ENCODE results near the gene NAXE. TPM values are rescaled to one million over a fixed set of nuclear protein-coding genes. Genes with fewer than 3 reads are reported as not detected.

NAXE gene
- total RNA-seq, 1 experiment from 2014 or later = 143 TPM

- H3K27me3 Mint-ChIP-seq (ENCODE audit: unreplicated experiment) = no peaks in the 10 kb centered on the region
- intact Hi-C loops (cut with micrococcal nuclease; ENCODE audit: unreplicated experiment) = no loop called here
- TSS peak; percentile 11 for BruUV-seq (replicated peaks)
- no peaks in the 10 kb centered on the region for H3K9me3 Mint-ChIP-seq (ENCODE audit: low read depth, unreplicated experiment)
- no peak for TF ChIP-seq CTCF (IDR thresholded peaks at IDR 0.05; ENCODE audit: unreplicated experiment)
- peaks cover 20% of the 10 kb centered on the region for H3K36me3 Mint-ChIP-seq (ENCODE audit: insufficient read depth, unreplicated experiment)
- H3K27ac Mint-ChIP-seq (ENCODE audit: unreplicated experiment) = no peak overlapping the region
- CTCF ChIA-PET = no interaction called here
- no peak overlapping the region for H3K4me3 Mint-ChIP-seq (ENCODE audit: low read depth, unreplicated experiment)
- no peak for DNase-seq
- peaks cover 19% of the 10 kb centered on the region for H3K4me1 Mint-ChIP-seq (ENCODE audit: low read depth, unreplicated experiment)
These were observed 37.6 kb upstream of the NAXE start for GRCh38 chr1:156553860-156554485.

- H3K4me1 Mint-ChIP-seq (ENCODE audit: low read depth, unreplicated experiment) = peaks cover 19% of the 10 kb centered on the region
- peaks cover 20% of the 10 kb centered on the region for H3K36me3 Mint-ChIP-seq (ENCODE audit: insufficient read depth, unreplicated experiment)
- no peak for TF ChIP-seq CTCF (IDR thresholded peaks at IDR 0.05; ENCODE audit: unreplicated experiment)
- no peaks in the 10 kb centered on the region for H3K27me3 Mint-ChIP-seq (ENCODE audit: unreplicated experiment)
- H3K27ac Mint-ChIP-seq (ENCODE audit: unreplicated experiment) = no peak overlapping the region
- no peak overlapping the region for H3K4me3 Mint-ChIP-seq (ENCODE audit: low read depth, unreplicated experiment)
- no peaks in the 10 kb centered on the region for H3K9me3 Mint-ChIP-seq (ENCODE audit: low read depth, unreplicated experiment)
- CTCF ChIA-PET = interaction anchor here (0.8 kb wide), 1 partner anchor 23 kb away, joined by 3 read pairs; no protein-coding TSS in a partner anchor
- BruUV-seq (replicated peaks) = no TSS peak
- DNase-seq = no peak
- intact Hi-C loops (cut with micrococcal nuclease; ENCODE audit: unreplicated experiment) = no loop called here
These were observed 36.6 kb upstream of the NAXE start for GRCh38 chr1:156554971-156555370.

GRCh38 chr1:156555715-156556114 is 35.9 kb upstream of the NAXE start:
- CTCF ChIA-PET = interaction anchor here (0.8 kb wide), 1 partner anchor 23 kb away, joined by 3 read pairs; no protein-coding TSS in a partner anchor
- Mint-ChIP-seq H3K4me1 (ENCODE audit: low read depth, unreplicated experiment) (peaks cover 19% of the 10 kb centered on the region), H3K4me3 (ENCODE audit: low read depth, unreplicated experiment) (no peak overlapping the region), H3K27me3 (ENCODE audit: unreplicated experiment) (no peaks in the 10 kb centered on the region), H3K27ac (ENCODE audit: unreplicated experiment) (no peak overlapping the region), H3K9me3 (ENCODE audit: low read depth, unreplicated experiment) (no peaks in the 10 kb centered on the region), H3K36me3 (ENCODE audit: insufficient read depth, unreplicated experiment) (peaks cover 20% of the 10 kb centered on the region)
- TF ChIP-seq CTCF (IDR thresholded peaks at IDR 0.05; ENCODE audit: unreplicated experiment) = no peak
- intact Hi-C loops (cut with micrococcal nuclease; ENCODE audit: unreplicated experiment) = no loop called here
- DNase-seq = no peak
- no TSS peak for BruUV-seq (replicated peaks)

GRCh38 chr1:156556354-156556753 is 35.2 kb upstream of the NAXE start:
- CTCF ChIA-PET = no interaction called here
- Mint-ChIP-seq H3K4me3 (ENCODE audit: low read depth, unreplicated experiment) (no peak overlapping the region), H3K27ac (ENCODE audit: unreplicated experiment) (no peak overlapping the region), H3K4me1 (ENCODE audit: low read depth, unreplicated experiment) (peaks cover 19% of the 10 kb centered on the region), H3K27me3 (ENCODE audit: unreplicated experiment) (no peaks in the 10 kb centered on the region), H3K9me3 (ENCODE audit: low read depth, unreplicated experiment) (no peaks in the 10 kb centered on the region), H3K36me3 (ENCODE audit: insufficient read depth, unreplicated experiment) (peaks cover 26% of the 10 kb centered on the region)
- no TSS peak for BruUV-seq (replicated peaks)
- intact Hi-C loops (cut with micrococcal nuclease; ENCODE audit: unreplicated experiment) = no loop called here
- no peak for TF ChIP-seq CTCF (IDR thresholded peaks at IDR 0.05; ENCODE audit: unreplicated experiment)
- no peak for DNase-seq

Measured in Calu3 (cell line).